KMS-11 (cell line): Measurements from ENCODE around the gene NECAP2.
"Not testable (repeated sequence)": the region's sequence is repeated elsewhere in the genome, so short reads cannot be mapped to it uniquely, and the experiment has no call there.

Source experiments
- H2AFZ ChIP-seq: fragments of 200-600 bp; sonication (generic); 2 replicates; pipeline ENCODE4 v1.6.1; 2016; ENCODE audit warnings: antibody characterized with exemption, mixed run types, low read depth
- H3K27ac ChIP-seq: fragments of 200-600 bp; sonication (generic); 2 replicates; pipeline ENCODE4 v1.6.1; 2016; ENCODE audit warnings: mild to moderate bottlenecking, mixed run types
- H3K27me3 ChIP-seq: fragments of 200-600 bp; sonication (generic); 2 replicates; pipeline ENCODE4 v1.6.1; 2017; ENCODE audit warnings: mild to moderate bottlenecking, low read depth, mixed run types, moderate library complexity; ENCODE audit not compliant: insufficient read depth
- H3K36me3 ChIP-seq: fragments of 200-600 bp; sonication (generic); 2 replicates; pipeline ENCODE4 v1.6.1; 2017; ENCODE audit warnings: mild to moderate bottlenecking, mixed run types; ENCODE audit not compliant: insufficient read depth
- H3K4me1 ChIP-seq: fragments of 200-600 bp; sonication (generic); 2 replicates; pipeline ENCODE4 v1.6.1; 2016; ENCODE audit warnings: mild to moderate bottlenecking, low read depth, mixed run types; ENCODE audit not compliant: poor library complexity, severe bottlenecking
- H3K4me2 ChIP-seq: fragments of 200-600 bp; sonication (generic); 2 replicates; pipeline ENCODE4 v1.7.0; 2016; ENCODE audit warnings: mild to moderate bottlenecking, mixed run types
- H3K4me3 ChIP-seq: fragments of 200-600 bp; sonication (generic); IDR thresholded peaks from 2 replicates; pipeline ENCODE4 v1.6.1; 2017; ENCODE audit warnings: low read depth, low read length, mixed read lengths; ENCODE audit not compliant: insufficient read depth
- H3K79me2 ChIP-seq: fragments of 200-600 bp; sonication (generic); 2 replicates; pipeline ENCODE4 v1.6.1; 2016; ENCODE audit warnings: low read depth, mixed run types; ENCODE audit not compliant: insufficient read depth
- H3K9ac ChIP-seq: fragments of 200-600 bp; sonication (generic); 2 replicates; pipeline ENCODE4 v1.6.1; 2016; ENCODE audit warnings: mild to moderate bottlenecking, mixed run types
- H4K20me1 ChIP-seq: fragments of 200-600 bp; sonication (generic); 2 replicates; pipeline ENCODE4 v1.6.1; 2016; ENCODE audit warnings: mild to moderate bottlenecking, mixed run types; ENCODE audit not compliant: insufficient read depth
- CTCF ChIP-seq: fragments of 200-600 bp; sonication (generic); conservative IDR thresholded peaks from 2 replicates; pipeline ENCODE4 v1.6.1; 2017; ENCODE audit warnings: low read depth, mild to moderate bottlenecking, antibody characterized with exemption, low read length, moderate library complexity, mixed read lengths

The NECAP2 gene

DNA sequence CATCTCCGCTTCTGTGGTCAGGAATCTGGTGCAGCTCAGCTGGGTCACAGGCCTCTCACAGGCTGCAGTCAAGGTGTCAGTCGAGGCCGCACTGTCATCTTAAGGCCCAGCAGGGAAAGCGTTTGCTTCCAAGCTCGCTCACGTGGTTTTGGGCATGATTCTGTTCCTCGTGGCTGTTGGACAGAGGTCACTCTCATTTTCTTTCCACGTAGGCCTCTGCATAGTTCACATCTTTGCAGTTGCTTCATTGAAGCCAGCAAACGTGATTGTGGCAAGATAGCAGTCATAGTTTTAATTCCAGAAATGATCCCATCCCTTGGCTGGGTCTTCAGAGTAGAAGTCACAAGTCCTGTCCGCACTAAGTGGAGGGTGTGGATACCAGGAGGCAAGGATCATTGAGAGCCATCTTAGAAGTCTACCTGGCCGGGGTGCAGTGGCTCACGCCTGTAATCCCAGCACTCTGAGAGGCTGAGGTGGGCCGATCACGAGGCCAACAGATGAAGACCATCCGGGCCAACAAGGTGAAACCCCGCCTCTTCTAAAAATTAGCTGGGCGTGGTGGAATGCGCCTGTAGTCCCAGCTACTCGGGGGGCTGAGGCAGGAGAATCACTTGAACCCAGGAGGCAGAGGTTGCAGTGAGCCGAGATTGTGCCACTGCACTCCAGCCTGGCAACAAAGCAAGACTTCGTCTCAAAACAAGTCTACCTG is 24.5 kb downstream of the NECAP2 start:
- no peak overlapping the region for H2AFZ ChIP-seq
- no peak overlapping the region for H3K4me3 ChIP-seq
- no peaks in the 10 kb centered on the region for H3K27me3 ChIP-seq
- H3K9ac ChIP-seq = no peak overlapping the region
- H3K4me1 ChIP-seq = no peaks in the 10 kb centered on the region
- no peaks in the 10 kb centered on the region for H3K79me2 ChIP-seq
- no peak overlapping the region for H3K27ac ChIP-seq
- no peak for TF ChIP-seq CTCF
- H4K20me1 ChIP-seq = no peaks in the 10 kb centered on the region
- no peak overlapping the region for H3K4me2 ChIP-seq
- no peaks in the 10 kb centered on the region; the same call in 1 of the 2 replicates for H3K36me3 ChIP-seq

DNA sequence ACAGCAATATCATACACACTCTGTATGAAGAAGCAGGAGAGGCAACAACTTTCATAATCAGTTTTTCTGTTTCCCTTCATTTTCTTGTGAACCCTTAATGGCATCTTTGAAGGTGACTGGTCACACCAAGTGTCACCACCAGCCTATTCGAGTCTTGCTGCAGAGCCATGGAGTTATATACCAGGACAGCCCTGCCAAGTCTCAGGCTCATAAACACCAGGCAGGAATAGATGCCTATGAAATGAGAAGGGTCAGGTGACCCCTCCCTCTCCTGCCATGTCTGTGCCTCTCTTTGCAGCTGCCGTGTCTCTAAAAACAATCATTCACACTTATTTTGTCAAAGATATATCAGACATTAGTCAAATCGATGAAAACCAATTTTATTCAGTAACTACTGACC is 28.0 kb downstream of the NECAP2 start:
- Histone ChIP-seq H3K4me3 (no peak overlapping the region), H3K27me3 (no peaks in the 10 kb centered on the region), H3K36me3 (no peaks in the 10 kb centered on the region), H3K4me1 (no peaks in the 10 kb centered on the region), H4K20me1 (no peaks in the 10 kb centered on the region), H2AFZ (no peak overlapping the region), H3K79me2 (no peaks in the 10 kb centered on the region), H3K9ac (no peak overlapping the region), H3K27ac (no peak overlapping the region), H3K4me2 (no peak overlapping the region)
- TF ChIP-seq CTCF = no peak

- Histone ChIP-seq H3K4me1 (no peaks in the 10 kb centered on the region), H3K9ac (no peak overlapping the region), H3K27ac (no peak overlapping the region), H3K4me2 (no peak overlapping the region), H3K79me2 (no peaks in the 10 kb centered on the region), H3K27me3 (no peaks in the 10 kb centered on the region), H3K36me3 (no peaks in the 10 kb centered on the region), H3K4me3 (no peak overlapping the region), H4K20me1 (no peaks in the 10 kb centered on the region), H2AFZ (no peak overlapping the region)
- no peak for TF ChIP-seq CTCF
These were observed 33.8 kb downstream of the NECAP2 start for GRCh38 chr1:16474166-16474800.

DNA sequence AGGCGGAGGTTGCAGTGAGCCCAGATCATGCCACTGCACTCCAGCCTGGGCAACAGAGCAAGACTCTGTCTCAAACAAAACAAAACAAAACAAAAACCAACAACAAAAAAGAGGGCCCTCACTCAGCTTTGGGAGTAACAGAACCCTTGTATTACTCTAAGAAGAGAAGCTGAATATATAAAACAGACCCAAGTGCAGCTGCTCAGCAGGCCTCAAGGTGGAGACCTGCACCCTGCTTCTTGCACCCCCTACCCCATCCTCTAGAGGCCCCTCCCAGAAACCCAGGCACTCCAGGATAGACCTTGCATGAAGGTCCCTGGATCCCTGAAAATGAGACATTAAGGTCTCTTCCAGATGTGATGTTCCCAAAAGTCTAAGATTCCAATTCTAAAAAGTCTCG is 34.4 kb downstream of the NECAP2 start:
- H3K4me1 ChIP-seq, H3K27ac ChIP-seq, H3K36me3 ChIP-seq, H3K4me3 ChIP-seq, H3K79me2 ChIP-seq, H3K9ac ChIP-seq, H3K4me2 ChIP-seq, H2AFZ ChIP-seq, H4K20me1 ChIP-seq, H3K27me3 ChIP-seq: not testable (repeated sequence)

DNA sequence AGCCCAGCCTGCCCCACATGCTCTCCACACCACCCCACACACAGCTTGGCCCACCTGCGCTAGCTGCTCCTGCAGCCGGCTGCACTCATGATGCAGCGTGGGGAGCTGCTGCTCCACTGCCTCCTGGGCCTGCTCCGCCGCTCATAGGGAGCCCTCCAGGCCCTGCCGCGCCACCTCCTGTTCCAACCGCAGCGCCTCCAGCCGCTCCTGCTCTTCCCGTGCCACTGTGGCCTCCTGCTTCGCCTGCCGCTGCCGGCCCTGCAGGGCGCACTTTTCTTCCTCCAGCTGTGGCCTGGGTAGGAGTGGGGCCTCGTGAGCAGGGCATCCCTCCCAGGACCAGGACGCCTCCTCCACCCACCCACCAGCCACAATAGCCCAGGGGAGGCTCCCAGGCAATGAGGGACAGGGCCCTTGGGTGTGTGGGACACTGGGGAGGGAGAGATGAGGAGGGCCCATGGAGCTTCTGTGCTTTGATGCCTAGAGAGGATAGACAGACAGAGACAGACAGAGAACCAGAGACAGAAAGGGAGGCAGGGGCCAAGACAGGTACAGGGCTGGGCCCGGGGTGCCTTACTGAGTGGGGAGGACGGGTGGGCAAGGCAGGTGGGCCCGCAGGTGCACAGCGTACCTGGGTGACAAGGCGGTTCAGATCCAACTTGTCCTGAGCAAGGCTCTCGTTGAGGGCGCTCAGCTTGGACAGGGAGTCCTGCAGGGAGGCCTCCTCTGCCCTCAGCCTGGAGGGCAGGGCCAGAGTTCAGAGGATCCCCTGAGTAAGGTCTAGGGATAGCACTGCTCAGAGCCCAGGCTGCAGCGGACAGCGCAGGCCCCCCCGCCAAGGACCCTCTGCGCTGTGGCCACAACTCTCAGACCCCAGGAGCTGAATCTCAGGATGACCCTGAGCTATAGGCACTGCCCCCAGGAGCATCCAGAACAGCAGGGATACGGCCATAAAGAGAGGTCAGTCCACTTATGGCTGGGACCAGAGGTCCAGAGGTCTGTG is 35.5 kb downstream of the NECAP2 start:
- H3K4me1 ChIP-seq, H3K9ac ChIP-seq, H3K27me3 ChIP-seq, H3K4me3 ChIP-seq, H3K79me2 ChIP-seq, H4K20me1 ChIP-seq, H3K4me2 ChIP-seq, H3K36me3 ChIP-seq, H3K27ac ChIP-seq, H2AFZ ChIP-seq: not testable (repeated sequence)
